K562 (cell line): ENCODE measurements around the gene ARL14EP. TPM values are rescaled to one million over a fixed set of nuclear protein-coding genes. Genes with fewer than 3 reads are reported as not detected.

ENCODE experiments used
- ATAC-seq: fragments of 200-7000 bp; cut with Tn5 transposase; 3 replicates; pipeline ENCODE4 v1.9.1; 2020; ENCODE audit warnings: moderate library complexity
- BruUV-seq: library from RNA; stranded (reverse); fragments of 400-500 nt; replicated peaks from 2 replicates; lab custom pipeline; 2021; lab: Mats Ljungman, UMichigan
- CTCF ChIA-PET: fragments of 300-600 bp; formaldehyde crosslinking; extraction: SDS; loops from one replicate; lab custom pipeline; 2021; ENCODE audit warnings: low intra/inter-chr PET ratio; lab: Yijun Ruan, JAX
- POLR2A ChIA-PET: fragments of 300-600, 350-650 bp; sonication (Branson Sonifier 250); formaldehyde crosslinking; extraction: SDS; loops from one replicate; lab custom pipeline; 2021; ENCODE audit warnings: antibody characterized with exemption, inconsistent platforms; lab: Yijun Ruan, JAX
- DNase-seq, 4 experiments: peaks; one replicate each; pipeline versions ENCODE4 v3.0.0 to v3.0.0-alpha.2; 2011 to 2018; ENCODE audit warnings: low spot score in 3 of 4, mixed read lengths in 3 of 4; ENCODE audit errors: extremely low read depth in 1 of 4
- FAIRE-seq: peaks from 2 replicates; lab custom pipeline; 2011; peaks lifted over from hg19 to GRCh38; lab: Jason Lieb, UNC
- H2AFZ ChIP-seq: 2 replicates; pipeline ENCODE4 v1.6.0; 2011; ENCODE audit warnings: low read depth, low read length, control low read depth, inconsistent platforms
- H3K27ac ChIP-seq: fragments of 200-600 bp; 3 replicates; pipeline ENCODE4 v1.8.0; 2011; ENCODE audit warnings: low read depth, mild to moderate bottlenecking, control low read depth, inconsistent platforms, low read length, moderate library complexity, mixed read lengths; ENCODE audit errors: extremely low read depth
- H3K27me3 ChIP-seq, 2 experiments: fragments of 300-600 bp in 1 of 2; 2 replicates in 1 of 2; 3 replicates in 1 of 2; pipeline versions ENCODE4 v1.6.0 to v1.8.0; 2011; ENCODE audit warnings: inconsistent platforms in 2 of 2, low read length in 2 of 2, mild to moderate bottlenecking in 1 of 2, mixed read lengths in 1 of 2, moderate library complexity in 1 of 2; ENCODE audit not compliant: control insufficient read depth in 2 of 2, insufficient read depth in 2 of 2
- H3K36me3 ChIP-seq: fragments of 300-600 bp; 3 replicates; pipeline ENCODE4 v1.8.0; 2011; ENCODE audit warnings: mild to moderate bottlenecking, low read length, inconsistent platforms; ENCODE audit not compliant: control insufficient read depth, insufficient read depth
- H3K4me1 ChIP-seq, 2 experiments: fragments of 200-600 bp in 1 of 2; replicated peaks in 1 of 2; 2 replicates in 1 of 2; 3 replicates in 1 of 2; pipeline versions ENCODE4 v1.5.1 to v1.8.0; 2011; ENCODE audit warnings: inconsistent platforms in 2 of 2, low read length in 2 of 2, mild to moderate bottlenecking in 1 of 2, mixed read lengths in 1 of 2, moderate library complexity in 1 of 2; ENCODE audit not compliant: control insufficient read depth in 2 of 2, insufficient read depth in 2 of 2
- H3K4me2 ChIP-seq: 2 replicates; pipeline ENCODE4 v1.6.1; 2011; ENCODE audit warnings: low read length, control low read depth, inconsistent platforms, mixed read lengths; ENCODE audit not compliant: insufficient read depth
- H3K4me3 ChIP-seq: fragments of 200-600 bp; sonication (generic), shearing (Covaris generic); 2 replicates; pipeline ENCODE4 v1.5.1; 2016; ENCODE audit warnings: control low read depth, inconsistent platforms
- H3K79me2 ChIP-seq: fragments of 200-600 bp; 3 replicates; pipeline ENCODE4 v1.8.0; 2011; ENCODE audit warnings: low read length, inconsistent platforms; ENCODE audit not compliant: control insufficient read depth, insufficient read depth
- H3K9ac ChIP-seq, 2 experiments: 2 replicates each; pipeline versions ENCODE4 v1.6.0 to v1.6.1; 2011; ENCODE audit warnings: low read depth in 2 of 2, low read length in 2 of 2, control low read depth in 1 of 2, inconsistent platforms in 1 of 2, mild to moderate bottlenecking in 1 of 2, mixed read lengths in 1 of 2; ENCODE audit not compliant: insufficient read depth in 1 of 2
- H3K9me1 ChIP-seq: one replicate; pipeline ENCODE4 v1.6.0; 2011; ENCODE audit warnings: inconsistent platforms, mild to moderate bottlenecking, low read length, moderate library complexity; ENCODE audit not compliant: control insufficient read depth, insufficient read depth
- H3K9me3 ChIP-seq: replicated peaks from 2 replicates; pipeline ENCODE4 v1.5.1; 2011; ENCODE audit warnings: low read depth, low read length, inconsistent platforms; ENCODE audit not compliant: control insufficient read depth, insufficient read depth
- H4K20me1 ChIP-seq: replicated peaks from 2 replicates; pipeline ENCODE4 v1.6.1; 2011; ENCODE audit warnings: low read length, inconsistent platforms, mixed read lengths; ENCODE audit not compliant: control insufficient read depth, insufficient read depth
- ATF1 ChIP-seq, 2 experiments: fragments of 450-650 bp in 1 of 2; IDR thresholded peaks; 2 replicates each; pipeline ENCODE4 v1.6.1; 2016; ENCODE audit warnings: missing compliant biosample characterization in 1 of 2, missing genetic modification characterization in 1 of 2
- BACH1 ChIP-seq: fragments of 200-800 bp; sonication (Bioruptor generic); IDR thresholded peaks from 2 replicates; pipeline ENCODE4 v1.6.1; 2016; ENCODE audit warnings: missing genetic modification characterization, missing compliant biosample characterization
- CC2D1A ChIP-seq: fragments of 450-650 bp; IDR thresholded peaks from 2 replicates; pipeline ENCODE4 v1.6.1; 2017; ENCODE audit warnings: mild to moderate bottlenecking
- CHAMP1 ChIP-seq: fragments of 450-650 bp; IDR thresholded peaks from 2 replicates; pipeline ENCODE4 v1.6.1; 2016; ENCODE audit warnings: mild to moderate bottlenecking
- CTBP1 ChIP-seq: fragments of 450-650 bp; IDR thresholded peaks from 2 replicates; pipeline ENCODE4 v1.6.1; 2016; ENCODE audit warnings: borderline replicate concordance
- HDAC2 ChIP-seq: fragments of 450-650 bp; IDR thresholded peaks from 2 replicates; pipeline ENCODE4 v1.6.1; 2016; ENCODE audit warnings: mild to moderate bottlenecking
- IRF1 ChIP-seq: sonication (generic); formaldehyde crosslinking; IDR thresholded peaks from 2 replicates; pipeline ENCODE4 v1.8.0; 2022; ENCODE audit warnings: missing genetic modification reagents, mild to moderate bottlenecking, borderline replicate concordance
- KLF1 ChIP-seq: fragments of 450-650 bp; IDR thresholded peaks from 2 replicates; pipeline ENCODE4 v1.6.1; 2016; ENCODE audit warnings: missing genetic modification characterization, missing compliant biosample characterization
- MEF2D ChIP-seq: conservative IDR thresholded peaks from 2 replicates; pipeline ENCODE4 v1.6.1; 2016; ENCODE audit warnings: low read depth, missing genetic modification characterization, missing compliant biosample characterization
- NR4A1 ChIP-seq, 2 experiments: fragments of 250-450 bp in 1 of 2; fragments of 450-650 bp in 1 of 2; sonication (Bioruptor Pico) in 1 of 2; IDR thresholded peaks; 2 replicates each; pipeline versions ENCODE4 v1.4.0 to v1.6.1; 2016 to 2020; ENCODE audit warnings: mild to moderate bottlenecking in 2 of 2, missing compliant biosample characterization in 1 of 2, missing genetic modification characterization in 1 of 2, moderate library complexity in 1 of 2
- RBM34 ChIP-seq: fragments of 200-400 bp; formaldehyde crosslinking; IDR thresholded peaks from 2 replicates; pipeline ENCODE4 v1.6.1; 2018; ENCODE audit warnings: low read length, borderline replicate concordance; ENCODE audit not compliant: insufficient read depth
- SNIP1 ChIP-seq: fragments of 450-650 bp; IDR thresholded peaks from 2 replicates; pipeline ENCODE4 v1.7.1; 2017; ENCODE audit warnings: low read depth, mild to moderate bottlenecking
- SPI1 ChIP-seq: IDR thresholded peaks from 2 replicates; pipeline ENCODE4 v1.6.1; 2011; ENCODE audit warnings: low read depth, low read length, control low read depth, borderline replicate concordance
- ZNF263 ChIP-seq: sonication (generic); formaldehyde crosslinking; IDR thresholded peaks from 2 replicates; pipeline ENCODE4 v1.8.0; 2022; ENCODE audit warnings: mild to moderate bottlenecking, missing genetic modification reagents, borderline replicate concordance
- WGBS: fragments of 100-300 bp; shearing (Covaris generic); methylation state at CpG from one replicate; pipeline ENCODE4 v1.1.6; 2016; ENCODE audit warnings: low coverage, mixed read lengths; ENCODE audit not compliant: insufficient coverage; ENCODE audit errors: missing lambda C conversion rate; 5-methylcytosine and 5-hydroxymethylcytosine counted together
- in situ Hi-C: fragments of 300-500 bp; cut with MboI; formaldehyde crosslinking; loops from 4 replicates; pipeline ENCODE4 v1.15.0; 2018; ENCODE audit warnings: inconsistent platforms, mixed read lengths
- intact Hi-C: fragments of 100-400 bp; cut with micrococcal nuclease; formaldehyde crosslinking; loops from 2 replicates; pipeline ENCODE4 v1.14.2; 2022
- polyA plus RNA-seq, 8 experiments: library from polyadenylated mRNA; depleted of rRNA in 4 of 8; stranded (reverse) in 5 of 8; unstranded in 3 of 8; fragments of >200 nt; fragmentation: Nextera tagmentation in 2 of 8; fragmentation: Illumina TruSeq in 1 of 8; extraction: Ambion mirVana in 2 of 8; extraction: Trizol in 1 of 8; gene quantifications; 2 replicates each; pipeline versions ENCODE4 v1.2.1 to v1.2.3, GENCODE V29; 2011 to 2014; ENCODE audit warnings: inconsistent platforms in 1 of 8, missing spikeins in 1 of 8
- total RNA-seq, 7 experiments: library from RNA; depleted of rRNA in 6 of 7; stranded (reverse); fragments of >200 nt in 6 of 7; fragmentation: Illumina TruSeq in 2 of 7; extraction: Trizol in 2 of 7; gene quantifications; 2 replicates each; pipeline versions ENCODE4 v1.2.1 to v1.2.3, GENCODE V29; 2011 to 2021; ENCODE audit warnings: low replicate concordance in 1 of 7
- TF ChIP-seq, protein P1 (sequence below): sonication (generic); formaldehyde crosslinking; IDR thresholded peaks from 2 replicates; pipeline ENCODE4 v1.8.1; 2023; ENCODE audit warnings: mild to moderate bottlenecking, missing genetic modification reagents

ARL14EP gene
- total and polyA plus RNA-seq, 9 of the 15 experiments (the other 6 are each of a cell fraction or from before 2014, with no cell fraction given), result 11.4 to 42.7 (median 25.9) TPM

DNA sequence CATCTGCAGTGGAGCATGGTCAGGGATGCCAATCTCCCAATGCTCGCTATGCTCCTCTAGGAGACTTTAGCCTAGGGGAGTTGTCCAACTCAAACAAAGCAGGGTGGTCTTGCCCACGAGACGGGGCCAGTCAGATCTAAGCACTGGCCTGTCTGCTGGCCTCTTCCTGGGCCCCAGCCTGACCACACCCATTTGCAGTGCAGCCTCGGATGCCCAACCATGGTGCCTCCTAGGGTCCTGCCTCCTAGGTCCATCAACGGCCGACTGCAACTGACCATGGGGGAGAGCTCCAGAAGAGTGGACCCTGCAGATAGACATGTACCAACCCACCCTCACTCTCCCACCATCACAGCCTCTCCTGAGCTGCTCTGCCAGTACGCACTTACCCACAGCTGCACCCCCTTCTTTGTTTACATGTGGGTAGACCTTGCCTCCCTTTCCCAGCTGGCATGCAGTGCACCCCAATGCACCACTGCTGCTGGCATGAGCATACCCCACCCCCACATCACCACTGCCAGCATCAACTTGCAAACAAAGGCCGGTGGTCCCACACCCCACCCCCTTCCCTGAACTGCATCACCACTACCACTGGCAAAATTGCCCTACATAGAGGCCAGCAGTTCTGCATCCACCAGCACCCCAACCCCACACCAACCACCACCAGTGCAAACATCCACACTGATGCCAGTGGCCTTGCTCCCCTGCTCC is 27.6 kb upstream of the ARL14EP start:
- Histone ChIP-seq H3K4me1 (no peaks in the 10 kb centered on the region), H3K36me3 (no peaks in the 10 kb centered on the region), H3K9me3 (no peaks in the 10 kb centered on the region), H3K4me2 (no peak overlapping the region), H3K27ac (no peak overlapping the region), H4K20me1 (no peaks in the 10 kb centered on the region), H3K79me2 (no peaks in the 10 kb centered on the region), H3K9me1 (no peaks in the 10 kb centered on the region), H3K9ac (no peak overlapping the region), H3K4me3 (no peak overlapping the region), H2AFZ (no peak overlapping the region), H3K27me3 (no peaks in the 10 kb centered on the region)
- CTCF ChIA-PET, result no interaction called here
- POLR2A ChIA-PET, result no interaction called here
- whole genome bisulfite sequencing, result 2% methylated on average over 8 of the region's 8 CpGs
- intact Hi-C loops, result no loop called here
- in situ Hi-C loops, result no loop called here
- no TSS peak for BruUV-seq
- no peak for DNase-seq
- no peak for FAIRE-seq
- no peak for ATAC-seq
- TF ChIP-seq NR4A1 (CRISPR knock-in tag; IDR thresholded peaks at IDR 0.05) (no peak), NR4A1 (tag; IDR thresholded peaks at IDR 0.05) (no peak), ZNF263 (CRISPR knock-in tag) (no peak), MEF2D (no peak), BACH1 (tag) (no peak), KLF1 (tag) (no peak), IRF1 (CRISPR knock-in tag) (no peak), RBM34 (no peak), CTBP1 (no peak), ATF1 (CRISPR knock-in tag; IDR thresholded peaks at IDR 0.05) (no peak), ATF1 (tag; IDR thresholded peaks at IDR 0.05) (no peak), SNIP1 (no peak), SPI1 (no peak), CC2D1A (no peak), CHAMP1 (no peak), HDAC2 (no peak)
- TF ChIP-seq, protein P1, sequence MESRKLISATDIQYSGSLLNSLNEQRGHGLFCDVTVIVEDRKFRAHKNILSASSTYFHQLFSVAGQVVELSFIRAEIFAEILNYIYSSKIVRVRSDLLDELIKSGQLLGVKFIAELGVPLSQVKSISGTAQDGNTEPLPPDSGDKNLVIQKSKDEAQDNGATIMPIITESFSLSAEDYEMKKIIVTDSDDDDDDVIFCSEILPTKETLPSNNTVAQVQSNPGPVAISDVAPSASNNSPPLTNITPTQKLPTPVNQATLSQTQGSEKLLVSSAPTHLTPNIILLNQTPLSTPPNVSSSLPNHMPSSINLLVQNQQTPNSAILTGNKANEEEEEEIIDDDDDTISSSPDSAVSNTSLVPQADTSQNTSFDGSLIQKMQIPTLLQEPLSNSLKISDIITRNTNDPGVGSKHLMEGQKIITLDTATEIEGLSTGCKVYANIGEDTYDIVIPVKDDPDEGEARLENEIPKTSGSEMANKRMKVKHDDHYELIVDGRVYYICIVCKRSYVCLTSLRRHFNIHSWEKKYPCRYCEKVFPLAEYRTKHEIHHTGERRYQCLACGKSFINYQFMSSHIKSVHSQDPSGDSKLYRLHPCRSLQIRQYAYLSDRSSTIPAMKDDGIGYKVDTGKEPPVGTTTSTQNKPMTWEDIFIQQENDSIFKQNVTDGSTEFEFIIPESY (CRISPR knock-in tag), result no peak
